Astrocyte (in vitro differentiated cells and primary cell): ENCODE data around the gene NKIRAS2. TPM values are rescaled to one million over a fixed set of nuclear protein-coding genes. Genes with fewer than 3 reads are reported as not detected.

Source experiments
- DNase-seq: peaks from one replicate; pipeline ENCODE4 v3.0.0-alpha.2; 2010; ENCODE audit warnings: low read depth
- FAIRE-seq: peaks from 2 replicates; lab custom pipeline; 2011; peaks lifted over from hg19 to GRCh38; lab: Jason Lieb, UNC
- H2AFZ ChIP-seq: 2 replicates; pipeline ENCODE4 v1.6.0; 2012; ENCODE audit warnings: low read depth, low read length, inconsistent platforms
- H3K27ac ChIP-seq: 2 replicates; pipeline ENCODE4 v1.5.1; 2011; ENCODE audit warnings: low read depth, low read length, inconsistent platforms
- H3K27me3 ChIP-seq: 2 replicates; pipeline ENCODE4 v1.6.0; 2011; ENCODE audit warnings: low read length, inconsistent platforms; ENCODE audit not compliant: insufficient read depth
- H3K36me3 ChIP-seq: 2 replicates; pipeline ENCODE4 v1.5.1; 2011; ENCODE audit warnings: low read length, inconsistent platforms; ENCODE audit not compliant: insufficient read depth
- H3K4me1 ChIP-seq: 2 replicates; pipeline ENCODE4 v1.5.1; 2011; ENCODE audit warnings: low read length, inconsistent platforms; ENCODE audit not compliant: insufficient read depth
- H3K4me2 ChIP-seq: 2 replicates; pipeline ENCODE4 v1.6.0; 2012; ENCODE audit warnings: low read length, inconsistent platforms
- H3K4me3 ChIP-seq: 2 replicates; pipeline ENCODE4 v1.5.1; 2011; ENCODE audit warnings: low read depth, mild to moderate bottlenecking, low read length, inconsistent platforms; ENCODE audit not compliant: insufficient read depth
- H3K79me2 ChIP-seq: 2 replicates; pipeline ENCODE4 v1.6.0; 2012; ENCODE audit warnings: mild to moderate bottlenecking, low read length, inconsistent platforms; ENCODE audit not compliant: insufficient read depth
- H3K9ac ChIP-seq: 2 replicates; pipeline ENCODE4 v1.6.0; 2012; ENCODE audit warnings: mild to moderate bottlenecking, low read length, inconsistent platforms
- H3K9me3 ChIP-seq: 2 replicates; pipeline ENCODE4 v1.5.1; 2012; ENCODE audit warnings: low read depth, mild to moderate bottlenecking, low read length, inconsistent platforms; ENCODE audit not compliant: insufficient read depth
- H4K20me1 ChIP-seq: 2 replicates; pipeline ENCODE4 v1.6.0; 2012; ENCODE audit warnings: low read length, inconsistent platforms; ENCODE audit not compliant: insufficient read depth
- H3K27ac Mint-ChIP-seq: one replicate; pipeline ENCODE4 v1.8.0; 2021; ENCODE audit warnings: mild to moderate bottlenecking, mixed read lengths; ENCODE audit not compliant: unreplicated experiment
- H3K27me3 Mint-ChIP-seq: one replicate; pipeline ENCODE4 v1.8.0; 2021; ENCODE audit warnings: low read depth, mixed read lengths; ENCODE audit not compliant: unreplicated experiment
- H3K36me3 Mint-ChIP-seq: one replicate; pipeline ENCODE4 v1.8.0; 2021; ENCODE audit warnings: low read depth, mixed read lengths; ENCODE audit not compliant: unreplicated experiment
- H3K4me1 Mint-ChIP-seq: one replicate; pipeline ENCODE4 v1.8.0; 2021; ENCODE audit warnings: low read depth, mixed read lengths; ENCODE audit not compliant: unreplicated experiment
- H3K4me3 Mint-ChIP-seq: one replicate; pipeline ENCODE4 v1.8.0; 2021; ENCODE audit warnings: mild to moderate bottlenecking, moderate library complexity, mixed read lengths; ENCODE audit not compliant: unreplicated experiment
- H3K9me3 Mint-ChIP-seq: one replicate; pipeline ENCODE4 v1.8.0; 2021; ENCODE audit warnings: mild to moderate bottlenecking, mixed read lengths; ENCODE audit not compliant: unreplicated experiment
- EZH2 ChIP-seq: IDR thresholded peaks from 2 replicates; pipeline ENCODE4 v1.6.1; 2012; ENCODE audit warnings: mild to moderate bottlenecking, low read length, inconsistent platforms; ENCODE audit not compliant: insufficient read depth
- total RNA-seq: library from RNA; stranded (reverse); gene quantifications from 2 replicates; pipeline ENCODE4 v1.2.1, GENCODE V29; 2021
- TF ChIP-seq, protein P1 (sequence below): IDR thresholded peaks from 2 replicates; pipeline ENCODE4 v1.5.1; 2011; ENCODE audit warnings: low read depth, mild to moderate bottlenecking, inconsistent platforms, low read length, moderate library complexity; ENCODE audit not compliant: insufficient read depth

NKIRAS2 gene
- total RNA-seq, 1 donor from 2014 or later = 60.5 TPM

DNA sequence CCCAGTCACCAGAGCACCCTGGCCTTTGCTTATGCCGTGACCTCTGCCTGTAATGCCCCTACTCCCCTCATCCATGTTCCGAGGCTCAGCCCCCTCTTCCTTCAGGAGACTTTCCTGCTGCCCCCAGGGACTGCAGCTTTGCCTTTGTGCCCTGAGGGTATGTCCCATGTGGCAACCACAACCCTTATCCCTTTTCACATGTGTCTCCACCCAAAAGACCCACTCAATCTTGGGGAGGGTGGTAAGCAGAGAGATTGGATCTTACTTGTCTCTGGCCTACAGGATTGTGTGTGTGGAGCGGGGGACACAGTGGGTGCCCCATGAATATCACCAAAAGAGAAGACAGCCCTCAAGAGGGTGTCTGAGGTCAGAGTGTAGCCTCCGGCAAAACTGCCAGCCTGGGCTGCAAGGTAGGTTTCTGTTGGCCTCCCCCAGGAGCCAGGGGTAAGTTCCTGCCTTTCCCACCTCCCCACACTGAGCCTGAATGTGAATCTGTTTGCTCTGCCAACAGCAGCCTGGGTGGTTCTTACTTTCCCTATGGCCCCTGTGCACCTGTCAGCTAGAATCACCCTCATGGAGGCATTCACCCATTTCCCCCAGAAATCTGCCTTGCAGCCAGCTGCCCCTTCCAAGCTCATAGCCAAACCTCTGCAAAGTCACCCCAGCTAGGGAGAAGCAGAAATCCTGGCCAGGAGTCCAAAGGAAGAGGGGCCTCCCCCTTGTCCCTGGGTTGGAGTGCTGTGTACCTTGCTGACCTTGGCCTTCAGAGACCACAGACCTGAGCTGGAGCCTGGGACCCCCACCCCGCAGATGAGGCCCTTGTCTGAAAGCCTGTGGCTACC lies 42.0 kb downstream of the NKIRAS2 start:
- DNase-seq (no peak), FAIRE-seq (no peak)
- H3K27me3 ChIP-seq = peaks cover 2% of the 10 kb centered on the region
- no peak overlapping the region for H3K4me3 ChIP-seq
- Mint-ChIP-seq H3K36me3 (peaks cover 2% of the 10 kb centered on the region), H3K27ac (no peak overlapping the region), H3K9me3 (peaks cover 3% of the 10 kb centered on the region), H3K27me3 (peaks cover 31% of the 10 kb centered on the region), H3K4me3 (no peak overlapping the region), H3K4me1 (peaks cover 5% of the 10 kb centered on the region)
- no peak overlapping the region for H3K4me2 ChIP-seq
- no peaks in the 10 kb centered on the region for H3K79me2 ChIP-seq
- no peak overlapping the region for H3K27ac ChIP-seq
- no peaks in the 10 kb centered on the region for H3K4me1 ChIP-seq
- H3K9me3 ChIP-seq = no peaks in the 10 kb centered on the region
- TF ChIP-seq, protein P1, sequence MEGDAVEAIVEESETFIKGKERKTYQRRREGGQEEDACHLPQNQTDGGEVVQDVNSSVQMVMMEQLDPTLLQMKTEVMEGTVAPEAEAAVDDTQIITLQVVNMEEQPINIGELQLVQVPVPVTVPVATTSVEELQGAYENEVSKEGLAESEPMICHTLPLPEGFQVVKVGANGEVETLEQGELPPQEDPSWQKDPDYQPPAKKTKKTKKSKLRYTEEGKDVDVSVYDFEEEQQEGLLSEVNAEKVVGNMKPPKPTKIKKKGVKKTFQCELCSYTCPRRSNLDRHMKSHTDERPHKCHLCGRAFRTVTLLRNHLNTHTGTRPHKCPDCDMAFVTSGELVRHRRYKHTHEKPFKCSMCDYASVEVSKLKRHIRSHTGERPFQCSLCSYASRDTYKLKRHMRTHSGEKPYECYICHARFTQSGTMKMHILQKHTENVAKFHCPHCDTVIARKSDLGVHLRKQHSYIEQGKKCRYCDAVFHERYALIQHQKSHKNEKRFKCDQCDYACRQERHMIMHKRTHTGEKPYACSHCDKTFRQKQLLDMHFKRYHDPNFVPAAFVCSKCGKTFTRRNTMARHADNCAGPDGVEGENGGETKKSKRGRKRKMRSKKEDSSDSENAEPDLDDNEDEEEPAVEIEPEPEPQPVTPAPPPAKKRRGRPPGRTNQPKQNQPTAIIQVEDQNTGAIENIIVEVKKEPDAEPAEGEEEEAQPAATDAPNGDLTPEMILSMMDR = no peak
- no peak for TF ChIP-seq EZH2
- no peaks in the 10 kb centered on the region for H4K20me1 ChIP-seq
- H3K9ac ChIP-seq = no peak overlapping the region
- H2AFZ ChIP-seq = no peak overlapping the region
- no peaks in the 10 kb centered on the region for H3K36me3 ChIP-seq

DNA sequence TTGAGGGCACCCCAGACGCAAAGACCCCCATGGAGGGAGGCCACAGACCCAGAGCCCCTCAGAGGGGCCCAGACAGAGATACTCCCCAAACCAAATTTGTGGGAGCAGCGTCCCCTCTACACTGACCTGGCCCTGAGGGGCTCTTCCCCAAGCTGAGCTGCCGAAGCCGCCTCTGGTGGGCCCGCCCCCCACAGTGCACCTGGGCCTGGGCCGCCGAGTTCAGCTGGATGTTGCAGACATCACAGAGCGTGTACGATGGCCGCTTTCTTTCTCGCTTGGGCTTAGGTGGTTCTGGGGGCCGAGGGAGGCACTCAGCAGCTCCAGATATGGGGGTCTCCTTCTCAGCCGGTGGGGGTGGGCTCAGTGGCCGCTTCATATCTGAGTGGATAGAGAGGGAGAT lies 42.8 kb downstream of the NKIRAS2 start:
- no peak overlapping the region for H3K4me3 ChIP-seq
- H3K36me3 ChIP-seq = no peaks in the 10 kb centered on the region
- H3K27me3 ChIP-seq = peaks cover 2% of the 10 kb centered on the region
- Mint-ChIP-seq H3K9me3 (peaks cover 3% of the 10 kb centered on the region), H3K36me3 (peaks cover 2% of the 10 kb centered on the region), H3K27me3 (peaks cover 32% of the 10 kb centered on the region), H3K4me1 (peaks cover 5% of the 10 kb centered on the region), H3K4me3 (peak overlapping the region; percentile 27), H3K27ac (no peak overlapping the region)
- H3K79me2 ChIP-seq = no peaks in the 10 kb centered on the region
- H4K20me1 ChIP-seq = no peaks in the 10 kb centered on the region
- H3K4me1 ChIP-seq = no peaks in the 10 kb centered on the region
- FAIRE-seq = no peak
- no peak overlapping the region for H3K9ac ChIP-seq
- DNase-seq = no peak
- TF ChIP-seq, protein P1 = no peak
- no peak for TF ChIP-seq EZH2
- H3K9me3 ChIP-seq = no peaks in the 10 kb centered on the region
- H3K27ac ChIP-seq = no peak overlapping the region
- H3K4me2 ChIP-seq = no peak overlapping the region
- no peak overlapping the region for H2AFZ ChIP-seq

DNA sequence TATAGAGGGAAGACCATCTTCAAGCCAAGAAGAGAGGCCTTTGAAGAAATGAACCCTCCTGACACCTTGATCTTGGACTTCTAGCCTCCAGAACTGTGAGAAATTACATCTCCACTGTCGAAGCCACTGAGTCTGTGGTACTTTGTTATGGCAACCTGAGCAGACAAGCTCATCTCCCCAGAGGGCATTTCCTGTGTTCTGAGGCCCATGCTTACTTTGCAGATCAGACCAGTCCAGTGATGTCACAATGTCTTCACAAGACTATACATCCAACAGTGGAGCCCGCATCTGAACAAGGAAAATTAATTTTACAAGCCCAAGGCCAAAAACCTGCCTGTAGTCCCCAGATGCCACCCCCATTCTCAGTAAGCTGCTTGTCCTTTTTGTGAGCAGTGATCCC lies 45.3 kb downstream of the NKIRAS2 start:
- H3K9me3 Mint-ChIP-seq = peaks cover 3% of the 10 kb centered on the region

More for the DNA sequence above, 45.3 kb downstream of the NKIRAS2 start:
- DNase-seq = no peak
- H3K79me2 ChIP-seq = no peaks in the 10 kb centered on the region
- peaks cover 5% of the 10 kb centered on the region for H3K4me1 Mint-ChIP-seq
- peaks cover 2% of the 10 kb centered on the region for H3K27me3 ChIP-seq
- no peak overlapping the region for H2AFZ ChIP-seq
- no peaks in the 10 kb centered on the region for H3K4me1 ChIP-seq
- H3K9me3 ChIP-seq = no peaks in the 10 kb centered on the region
- H3K36me3 Mint-ChIP-seq = peaks cover under 1% of the 10 kb centered on the region
- H3K27ac Mint-ChIP-seq = no peak overlapping the region
- no peak overlapping the region for H3K4me2 ChIP-seq
- H3K4me3 Mint-ChIP-seq = no peak overlapping the region
- no peaks in the 10 kb centered on the region for H3K36me3 ChIP-seq
- no peak overlapping the region for H3K4me3 ChIP-seq
- no peak overlapping the region for H3K9ac ChIP-seq
- H3K27ac ChIP-seq = no peak overlapping the region
- FAIRE-seq = no peak
- no peaks in the 10 kb centered on the region for H4K20me1 ChIP-seq
- H3K27me3 Mint-ChIP-seq = peaks cover 35% of the 10 kb centered on the region
- TF ChIP-seq EZH2 = no peak
- TF ChIP-seq, protein P1 = no peak
